Skeletal muscle satellite cell (primary cell): ENCODE measurements around the gene CEP63.

Source experiments
- H3K27me3 ChIP-seq: 2 replicates; pipeline ENCODE4 v1.7.0; 2013; ENCODE audit warnings: low read length; ENCODE audit not compliant: control insufficient read depth, insufficient read depth
- H3K36me3 ChIP-seq: 2 replicates; pipeline ENCODE4 v1.7.0; 2013; ENCODE audit warnings: mild to moderate bottlenecking, control low read depth, low read length; ENCODE audit not compliant: insufficient read depth
- H3K4me1 ChIP-seq: 2 replicates; pipeline ENCODE4 v1.7.0; 2013; ENCODE audit warnings: low read length; ENCODE audit not compliant: control insufficient read depth, insufficient read depth
- H3K4me2 ChIP-seq: 2 replicates; pipeline ENCODE4 v1.7.0; 2013; ENCODE audit warnings: mild to moderate bottlenecking, low read length
- H3K4me3 ChIP-seq: 2 replicates; pipeline ENCODE4 v1.7.0; 2013; ENCODE audit warnings: low read length
- H3K9ac ChIP-seq: 2 replicates; pipeline ENCODE4 v1.7.0; 2013; ENCODE audit warnings: mild to moderate bottlenecking, low read depth, low read length, moderate library complexity
- H3K9me3 ChIP-seq: replicated peaks from 2 replicates; pipeline ENCODE4 v1.7.0; 2013; ENCODE audit warnings: mild to moderate bottlenecking, control low read depth, low read length

Gene CEP63

GRCh38 chr3:134522541-134522940, 36.7 kb downstream of the CEP63 start:
- Histone ChIP-seq H3K4me2 (no peak overlapping the region), H3K4me1 (peaks cover under 1% of the 10 kb centered on the region), H3K36me3 (no peaks in the 10 kb centered on the region), H3K27me3 (no peaks in the 10 kb centered on the region), H3K9ac (no peak overlapping the region), H3K9me3 (no peaks in the 10 kb centered on the region), H3K4me3 (no peak overlapping the region)

GRCh38 chr3:134525293-134525692, 39.4 kb downstream of the CEP63 start:
- Histone ChIP-seq H3K4me1 (no peaks in the 10 kb centered on the region), H3K27me3 (no peaks in the 10 kb centered on the region), H3K4me3 (no peak overlapping the region), H3K36me3 (no peaks in the 10 kb centered on the region), H3K9me3 (no peaks in the 10 kb centered on the region), H3K4me2 (no peak overlapping the region), H3K9ac (no peak overlapping the region)

DNA sequence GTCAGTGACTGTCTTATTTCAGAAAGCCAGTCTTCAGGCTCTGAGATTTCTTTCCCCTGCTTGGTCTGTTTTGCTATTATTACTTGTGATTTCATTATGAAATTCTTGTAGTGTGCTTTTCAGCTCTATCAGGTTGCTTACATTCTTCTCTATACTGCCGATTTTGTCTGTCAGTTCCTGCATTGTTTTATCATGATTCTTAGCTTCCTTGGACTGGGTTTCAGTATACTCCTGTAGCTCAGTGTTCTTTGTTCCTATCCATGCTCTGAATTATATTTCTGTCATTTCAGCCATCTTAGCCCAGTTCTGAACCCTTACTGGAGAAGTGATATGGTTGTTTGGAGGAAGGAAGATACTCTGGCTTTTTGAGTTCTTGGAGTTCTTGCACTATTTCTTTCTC, 40.5 kb downstream of the CEP63 start:
- Histone ChIP-seq H3K4me2 (no peak overlapping the region), H3K36me3 (no peaks in the 10 kb centered on the region), H3K4me3 (no peak overlapping the region), H3K9ac (no peak overlapping the region), H3K4me1 (no peaks in the 10 kb centered on the region), H3K9me3 (no peaks in the 10 kb centered on the region), H3K27me3 (no peaks in the 10 kb centered on the region)

DNA sequence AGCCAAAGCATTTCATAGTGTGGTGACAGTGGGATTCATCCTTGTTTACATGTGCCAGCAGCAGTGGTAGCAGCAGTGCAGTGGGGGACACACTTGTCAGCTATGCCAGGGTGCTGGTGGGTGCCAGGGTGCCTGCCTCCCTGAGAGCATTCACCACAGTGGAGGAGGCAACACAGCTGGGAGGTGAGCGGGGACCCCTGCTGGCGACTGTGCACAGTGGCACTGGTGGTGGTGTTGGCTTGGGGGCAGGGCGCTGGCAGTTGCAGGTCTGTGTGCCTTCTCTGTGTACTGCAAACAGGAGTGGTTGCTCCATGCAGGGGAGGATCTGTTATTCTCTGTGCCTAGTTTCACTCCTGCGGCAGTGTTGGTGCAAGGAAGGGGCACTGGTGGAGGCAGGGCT, 41.2 kb downstream of the CEP63 start:
- no peaks in the 10 kb centered on the region for H3K36me3 ChIP-seq
- H3K9ac ChIP-seq: no peak overlapping the region
- no peaks in the 10 kb centered on the region for H3K4me1 ChIP-seq
- H3K4me3 ChIP-seq: no peak overlapping the region
- H3K9me3 ChIP-seq: no peaks in the 10 kb centered on the region
- no peaks in the 10 kb centered on the region for H3K27me3 ChIP-seq
- no peak overlapping the region for H3K4me2 ChIP-seq

GRCh38 chr3:134527538-134528186, 41.8 kb downstream of the CEP63 start:
- H3K4me2 ChIP-seq: no peak overlapping the region
- no peak overlapping the region for H3K4me3 ChIP-seq
- no peaks in the 10 kb centered on the region for H3K4me1 ChIP-seq
- H3K36me3 ChIP-seq: no peaks in the 10 kb centered on the region
- no peaks in the 10 kb centered on the region for H3K9me3 ChIP-seq
- no peak overlapping the region for H3K9ac ChIP-seq
- no peaks in the 10 kb centered on the region for H3K27me3 ChIP-seq

DNA sequence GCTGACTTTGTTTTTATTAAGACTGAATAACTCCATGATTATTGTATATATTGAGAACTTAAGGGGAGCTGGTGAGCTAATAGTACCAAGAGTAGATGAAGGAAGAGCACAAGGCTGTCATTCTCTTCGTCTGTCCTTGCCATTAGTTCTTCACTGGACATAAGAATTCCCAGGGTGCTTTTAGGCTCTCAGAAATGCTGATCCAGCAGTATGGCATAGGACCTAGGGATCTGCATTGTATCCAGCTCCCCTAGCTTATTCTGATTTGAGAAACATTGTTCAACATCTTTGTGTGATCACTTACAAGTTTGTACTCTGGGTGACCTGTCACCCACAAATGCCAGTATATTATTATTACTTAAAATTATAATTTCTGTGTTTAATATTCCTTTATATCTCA, 47.6 kb downstream of the CEP63 start:
- H3K9me3 ChIP-seq: no peaks in the 10 kb centered on the region
- no peak overlapping the region for H3K4me2 ChIP-seq
- no peak overlapping the region for H3K4me3 ChIP-seq
- no peaks in the 10 kb centered on the region for H3K27me3 ChIP-seq
- no peaks in the 10 kb centered on the region for H3K4me1 ChIP-seq
- H3K36me3 ChIP-seq: no peaks in the 10 kb centered on the region
- H3K9ac ChIP-seq: no peak overlapping the region

DNA sequence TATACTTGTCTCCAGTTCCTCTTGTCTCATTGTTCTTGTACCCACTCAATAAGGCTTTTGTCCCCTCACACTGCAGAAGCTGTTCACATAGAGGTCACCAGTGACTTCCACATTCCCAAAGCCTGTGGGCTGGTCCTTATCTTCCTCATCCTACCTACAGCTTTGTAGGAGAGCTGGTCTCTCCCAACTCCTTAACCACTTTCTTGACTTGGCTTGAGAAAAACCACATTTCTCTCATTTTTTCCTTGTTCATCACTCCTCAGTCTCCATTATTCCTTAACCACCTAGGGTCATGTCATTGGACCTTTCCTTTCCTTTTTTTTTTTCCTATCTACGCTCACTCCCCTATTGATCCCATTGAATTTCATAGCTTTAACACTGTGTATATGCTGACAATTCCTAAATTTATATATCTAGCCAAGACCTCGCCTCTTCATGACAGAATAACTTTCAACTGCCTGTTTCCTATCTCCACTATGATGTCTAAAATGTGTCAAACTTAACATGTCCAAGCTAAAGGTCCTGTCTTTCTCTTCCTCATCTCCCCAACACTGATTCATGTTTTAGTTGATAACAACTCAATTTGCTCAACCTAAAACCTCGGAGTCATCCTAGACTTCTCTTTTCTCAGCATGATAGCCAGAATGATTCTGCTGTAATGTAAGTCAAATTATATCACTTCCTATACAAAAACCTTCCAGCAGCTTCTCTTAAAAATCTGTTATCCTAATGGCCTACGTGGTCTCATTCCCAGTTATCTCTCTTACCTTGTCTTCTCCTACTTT, 49.5 kb downstream of the CEP63 start:
- peaks cover 3% of the 10 kb centered on the region for H3K36me3 ChIP-seq
- no peaks in the 10 kb centered on the region for H3K27me3 ChIP-seq
- H3K4me1 ChIP-seq: no peaks in the 10 kb centered on the region
- no peak overlapping the region for H3K4me3 ChIP-seq
- H3K9ac ChIP-seq: no peak overlapping the region
- H3K9me3 ChIP-seq: no peaks in the 10 kb centered on the region
- no peak overlapping the region for H3K4me2 ChIP-seq

GRCh38 chr3:134536781-134537180, 50.9 kb downstream of the CEP63 start:
- Histone ChIP-seq H3K9ac (no peak overlapping the region), H3K4me2 (no peak overlapping the region), H3K36me3 (peaks cover 3% of the 10 kb centered on the region), H3K27me3 (no peaks in the 10 kb centered on the region), H3K4me3 (no peak overlapping the region), H3K9me3 (no peaks in the 10 kb centered on the region), H3K4me1 (no peaks in the 10 kb centered on the region)

DNA sequence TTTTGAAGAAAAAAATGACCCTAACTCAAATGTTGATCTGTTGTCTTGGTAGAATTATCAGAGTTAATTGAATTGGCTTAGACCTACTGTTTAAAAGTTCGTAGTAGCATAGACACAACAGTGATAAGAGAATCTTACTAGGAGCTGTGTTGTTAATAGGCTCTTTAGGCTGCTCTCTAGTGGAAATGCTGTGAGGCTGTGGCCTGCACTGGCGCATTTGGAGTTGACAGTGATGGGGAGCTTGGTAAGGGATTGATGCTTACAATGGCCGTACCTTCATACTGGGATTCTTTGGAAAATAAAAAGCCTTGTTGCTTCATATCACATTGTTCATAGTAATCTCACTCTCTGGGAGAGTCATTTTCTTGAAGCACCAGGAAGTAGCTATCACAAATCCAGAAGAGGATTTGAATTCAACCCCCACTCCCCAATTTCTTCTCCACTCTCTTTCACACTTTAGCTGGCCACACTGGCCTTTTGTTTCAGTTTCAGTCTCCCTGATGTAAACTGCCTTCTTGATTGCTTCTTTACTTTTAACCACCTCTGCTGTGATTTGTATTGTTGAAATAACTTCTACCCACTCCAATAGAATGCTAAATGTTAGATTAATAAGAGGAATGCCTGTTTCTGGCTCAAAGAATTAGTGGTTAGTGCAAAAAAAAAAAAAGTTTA, 56.6 kb downstream of the CEP63 start:
- peaks cover 10% of the 10 kb centered on the region for H3K36me3 ChIP-seq
- H3K27me3 ChIP-seq: no peaks in the 10 kb centered on the region
- no peaks in the 10 kb centered on the region for H3K4me1 ChIP-seq
- no peak overlapping the region for H3K4me2 ChIP-seq
- H3K9ac ChIP-seq: no peak overlapping the region
- no peaks in the 10 kb centered on the region for H3K9me3 ChIP-seq
- H3K4me3 ChIP-seq: no peak overlapping the region

- H3K4me2 ChIP-seq: no peak overlapping the region
- H3K27me3 ChIP-seq: no peaks in the 10 kb centered on the region
- H3K9me3 ChIP-seq: no peaks in the 10 kb centered on the region
- no peak overlapping the region for H3K4me3 ChIP-seq
- peaks cover 14% of the 10 kb centered on the region for H3K36me3 ChIP-seq
- H3K4me1 ChIP-seq: no peaks in the 10 kb centered on the region
- no peak overlapping the region for H3K9ac ChIP-seq
Observed at GRCh38 chr3:134543113-134543512, 57.3 kb downstream of the CEP63 start.

DNA sequence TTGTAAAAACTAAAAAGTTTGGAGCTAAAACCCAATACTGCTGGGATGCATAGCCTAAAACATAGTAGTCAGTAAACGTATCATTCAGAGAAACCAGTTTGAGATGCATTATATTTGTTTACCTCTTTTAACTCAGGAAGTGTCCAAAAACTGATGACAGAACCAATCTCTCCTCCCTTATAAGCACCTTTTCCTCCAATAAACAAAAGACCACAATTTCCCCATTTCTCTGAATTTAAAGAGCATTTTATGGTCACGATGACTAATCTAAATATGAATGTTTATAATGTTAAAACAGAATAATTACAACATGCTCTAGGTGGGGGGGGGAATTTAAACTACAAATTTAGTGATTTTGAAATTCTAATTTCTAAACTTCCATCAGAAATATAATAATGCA, 58.5 kb downstream of the CEP63 start:
- no peak overlapping the region for H3K4me3 ChIP-seq
- H3K9me3 ChIP-seq: no peaks in the 10 kb centered on the region
- H3K36me3 ChIP-seq: peaks cover 17% of the 10 kb centered on the region
- no peaks in the 10 kb centered on the region for H3K27me3 ChIP-seq
- H3K4me1 ChIP-seq: no peaks in the 10 kb centered on the region
- no peak overlapping the region for H3K9ac ChIP-seq
- H3K4me2 ChIP-seq: no peak overlapping the region
